Measurements from ENCODE around the gene UNC5A.

Gene UNC5A

GRCh38 chr5:176847148-176847547 is 36.8 kb downstream of the UNC5A start:
- no peak for DNase-seq

DNA sequence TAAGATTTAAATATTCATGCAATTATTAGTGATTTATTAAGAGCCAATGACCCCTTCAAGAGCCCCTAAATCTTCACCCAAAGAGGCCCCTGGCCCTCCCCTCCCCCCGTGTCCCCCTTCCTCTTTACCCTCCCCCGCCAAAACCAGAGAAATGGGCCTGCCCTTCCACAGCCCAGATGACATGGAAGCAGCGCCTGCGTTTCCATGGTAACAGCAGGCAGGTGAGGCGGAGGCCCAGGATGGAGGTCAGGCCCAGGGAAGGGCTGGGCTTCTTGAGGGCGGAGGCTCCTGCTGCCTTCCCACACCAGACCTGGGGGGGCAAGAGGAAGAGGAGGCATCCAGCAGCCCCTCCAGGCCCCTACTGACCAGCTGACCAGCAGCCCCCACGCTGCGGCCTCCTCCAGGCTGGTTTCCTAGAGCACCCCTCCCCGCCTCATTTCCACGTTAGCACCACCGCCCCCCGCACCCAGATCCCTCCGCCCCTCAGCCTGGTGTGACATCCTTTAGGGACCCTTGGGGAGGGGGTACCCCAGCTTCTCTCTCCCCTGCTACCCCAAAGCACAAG is 37.4 kb downstream of the UNC5A start:
- no peak for DNase-seq

DNA sequence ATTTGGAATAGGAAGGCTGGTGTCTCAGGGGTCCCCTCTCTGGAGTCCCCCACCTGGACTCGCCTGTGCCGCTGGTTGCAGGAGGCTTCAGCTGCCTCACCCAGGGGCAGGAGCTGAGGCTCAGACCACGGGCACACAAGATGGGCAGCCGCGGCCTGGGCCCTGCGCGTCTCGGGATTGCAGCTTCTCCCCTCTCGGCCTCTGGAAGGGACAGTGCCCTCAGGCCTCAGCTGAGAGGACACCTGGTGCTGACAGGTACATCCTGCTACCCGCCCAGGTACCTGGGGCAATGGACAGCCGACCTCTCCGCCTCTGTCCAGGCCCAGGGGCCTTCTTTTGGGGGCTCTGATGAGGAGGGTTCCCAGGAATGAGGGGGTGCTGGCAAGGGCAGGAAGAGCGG is 38.3 kb downstream of the UNC5A start:
- no peak for DNase-seq

- no peak for DNase-seq
These were observed 39.4 kb downstream of the UNC5A start for GRCh38 chr5:176849611-176850227.

DNA sequence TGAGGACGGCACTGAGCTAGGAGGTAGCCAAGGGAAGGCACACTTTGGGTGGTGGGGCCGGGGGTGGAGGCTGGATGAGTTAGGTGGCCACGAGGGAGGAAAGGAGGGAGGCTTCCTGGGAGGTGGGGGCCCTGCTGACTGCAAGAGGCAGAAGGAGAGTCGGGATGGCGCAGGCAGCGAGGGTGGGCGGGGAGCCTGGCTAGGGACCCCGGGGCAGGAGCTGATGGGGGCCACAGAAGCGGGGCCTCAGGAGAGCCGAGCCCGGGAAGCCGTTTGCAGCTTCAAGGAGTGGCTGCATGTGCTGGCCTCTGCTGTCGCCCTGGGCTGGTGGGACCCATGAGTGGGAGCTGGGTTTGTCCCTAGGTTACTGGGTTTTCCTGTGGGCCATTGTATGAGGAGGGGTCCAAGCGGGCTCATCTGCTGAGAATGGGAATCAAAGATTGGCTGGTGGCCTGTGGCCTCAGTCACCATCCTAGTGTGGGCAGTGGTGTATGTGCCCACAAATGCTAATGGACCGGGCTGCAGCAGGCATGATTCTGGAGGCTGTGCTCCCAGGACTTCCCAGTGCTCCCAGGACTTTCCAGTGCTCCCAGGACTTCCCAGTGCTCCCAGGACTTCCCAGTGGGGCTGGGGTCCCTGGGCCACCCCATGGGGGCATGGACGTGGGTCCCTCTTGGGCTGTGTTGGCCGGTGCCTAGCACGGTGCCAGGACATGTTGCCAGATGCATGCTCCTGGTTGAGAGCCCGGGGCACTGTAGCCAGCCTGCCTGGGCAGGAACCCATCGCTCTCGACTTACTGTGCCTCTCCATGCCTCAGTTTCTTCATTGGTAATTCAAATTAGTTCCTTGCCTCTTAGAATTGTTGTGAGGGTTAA is 40.2 kb downstream of the UNC5A start:
- DNase-seq: no peak

- no peak for DNase-seq
These were observed 41.0 kb downstream of the UNC5A start for GRCh38 chr5:176851380-176851779.

GRCh38 chr5:176851871-176852658 is 41.7 kb downstream of the UNC5A start:
- no peak for DNase-seq

DNA sequence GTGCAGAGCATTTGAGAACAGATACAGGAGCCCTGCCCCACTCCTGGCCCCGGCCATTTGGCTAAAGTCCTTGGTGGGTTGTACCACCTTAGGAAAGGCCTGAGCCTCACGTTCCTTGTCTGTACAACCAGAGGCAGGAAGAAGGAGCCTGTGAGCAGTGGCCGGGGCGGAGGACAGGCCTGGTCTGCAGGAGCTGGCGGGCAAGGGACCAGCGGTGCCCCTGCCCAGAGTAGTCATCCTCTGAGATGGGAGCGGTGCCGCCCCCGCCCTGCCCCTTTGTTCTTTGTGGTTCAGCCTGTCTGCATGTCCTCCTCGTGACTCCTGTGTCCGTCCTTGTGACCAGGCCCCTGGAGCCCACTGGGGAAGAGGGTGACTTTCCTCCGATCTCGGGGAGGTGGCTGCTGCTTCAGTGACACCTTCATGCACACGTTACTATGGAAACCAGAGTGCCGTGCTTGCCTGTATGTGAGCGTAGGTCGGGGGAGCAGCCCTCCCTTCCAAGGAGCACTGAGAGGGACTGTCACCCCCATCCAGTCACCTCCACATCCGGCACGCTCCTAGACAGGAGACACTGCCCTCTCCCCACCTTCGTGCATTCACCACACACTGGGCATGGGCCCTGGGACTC is 42.9 kb downstream of the UNC5A start:
- DNase-seq: no peak

GRCh38 chr5:176854164-176854563 is 43.8 kb downstream of the UNC5A start:
- DNase-seq: no peak

DNA sequence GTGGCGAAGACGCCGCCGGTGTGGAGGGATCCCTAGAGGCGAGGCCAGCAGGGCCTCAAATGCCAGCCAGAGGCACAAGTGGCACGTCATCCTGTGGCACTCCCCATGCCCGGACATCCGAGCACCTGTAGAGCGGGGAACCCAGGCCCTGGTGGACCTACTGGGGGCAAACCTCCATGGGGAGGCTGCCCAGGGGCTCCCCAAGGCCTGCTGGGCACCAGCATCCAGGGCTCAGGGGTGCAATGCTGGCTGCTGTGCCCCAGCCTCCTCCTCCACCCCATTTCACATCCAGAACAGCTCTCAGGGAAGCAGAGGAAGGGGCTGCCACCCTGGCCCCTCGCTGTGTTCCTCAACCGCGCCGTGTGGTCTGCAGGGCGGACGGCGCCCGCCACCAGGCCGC is 45.2 kb downstream of the UNC5A start:
- DNase-seq: no peak

DNA sequence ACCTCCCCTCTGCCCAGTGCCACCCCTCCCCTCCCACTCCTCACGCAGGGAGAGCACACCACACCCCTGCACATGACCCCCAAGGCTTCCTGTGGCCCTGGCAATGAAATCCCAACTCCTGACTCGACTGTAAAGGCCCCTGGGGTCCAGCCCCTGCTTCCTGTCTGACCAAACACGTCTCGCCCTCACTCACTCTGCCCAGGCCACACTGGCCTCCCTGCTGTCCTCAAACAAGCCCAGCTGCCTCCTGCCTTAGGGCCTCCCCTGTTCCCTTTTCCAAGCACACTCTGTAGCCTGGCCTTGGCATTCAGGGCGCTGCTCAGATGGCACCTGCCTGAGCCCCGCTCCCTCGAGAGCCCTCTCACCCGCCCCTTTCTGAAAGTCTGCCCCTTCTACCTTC is 46.4 kb downstream of the UNC5A start:
- DNase-seq: no peak

GRCh38 chr5:176857216-176857893 is 47.0 kb downstream of the UNC5A start:
- DNase-seq: no peak

GRCh38 chr5:176857894-176858273 is 47.5 kb downstream of the UNC5A start:
- no peak for DNase-seq

GRCh38 chr5:176859916-176860315 is 49.6 kb downstream of the UNC5A start:
- DNase-seq: no peak

DNA sequence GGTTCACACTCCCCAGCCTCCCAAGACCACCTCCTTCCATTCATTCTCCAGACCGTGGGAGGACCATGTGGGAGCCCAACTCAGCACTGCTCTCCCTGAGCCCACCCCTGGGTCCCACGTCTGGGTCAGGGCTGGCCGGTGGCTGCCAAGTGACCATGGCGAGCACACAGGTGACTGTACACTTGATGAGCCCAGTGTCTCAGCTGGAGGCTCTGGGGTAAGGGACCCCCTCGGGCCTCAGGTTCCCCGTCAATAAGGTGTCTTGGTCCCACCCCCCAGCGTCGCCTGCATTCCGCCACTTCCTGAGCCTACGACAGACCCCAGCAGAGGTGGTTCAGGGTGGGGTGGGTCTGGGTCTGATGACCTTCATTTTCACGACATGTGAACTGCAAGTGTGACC is 50.0 kb downstream of the UNC5A start:
- DNase-seq: no peak

- DNase-seq: no peak
These were observed 50.9 kb downstream of the UNC5A start for GRCh38 chr5:176861276-176861675.

DNA sequence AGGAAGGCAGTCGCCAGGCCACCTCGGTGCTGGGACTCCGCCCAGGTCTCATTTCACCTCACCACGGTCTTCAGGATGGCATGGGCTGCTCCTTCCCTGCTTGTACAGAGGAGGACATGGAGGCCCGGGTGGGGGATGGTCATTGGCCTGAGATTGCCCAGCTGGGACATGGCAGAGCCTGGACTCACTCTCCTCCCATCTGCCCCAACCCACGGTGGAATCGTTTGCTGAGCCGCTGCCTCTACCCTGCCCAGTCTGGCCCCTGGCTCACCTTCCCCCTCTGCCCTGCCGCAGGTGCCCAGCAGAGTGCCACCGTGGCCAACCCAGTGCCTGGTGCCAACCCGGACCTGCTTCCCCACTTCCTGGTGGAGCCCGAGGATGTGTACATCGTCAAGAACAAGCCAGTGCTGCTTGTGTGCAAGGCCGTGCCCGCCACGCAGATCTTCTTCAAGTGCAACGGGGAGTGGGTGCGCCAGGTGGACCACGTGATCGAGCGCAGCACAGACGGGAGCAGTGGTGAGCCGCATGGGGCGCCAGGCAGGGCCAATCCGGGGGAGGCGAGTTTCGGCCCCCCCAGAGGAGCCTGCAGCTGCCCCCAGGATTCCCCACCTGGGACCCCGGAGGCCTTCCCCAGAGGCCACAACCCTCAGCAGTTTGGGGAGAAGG is 52.1 kb downstream of the UNC5A start:
- no peak for DNase-seq

GRCh38 chr5:176863041-176863764 is 52.8 kb downstream of the UNC5A start:
- DNase-seq: no peak

DNA sequence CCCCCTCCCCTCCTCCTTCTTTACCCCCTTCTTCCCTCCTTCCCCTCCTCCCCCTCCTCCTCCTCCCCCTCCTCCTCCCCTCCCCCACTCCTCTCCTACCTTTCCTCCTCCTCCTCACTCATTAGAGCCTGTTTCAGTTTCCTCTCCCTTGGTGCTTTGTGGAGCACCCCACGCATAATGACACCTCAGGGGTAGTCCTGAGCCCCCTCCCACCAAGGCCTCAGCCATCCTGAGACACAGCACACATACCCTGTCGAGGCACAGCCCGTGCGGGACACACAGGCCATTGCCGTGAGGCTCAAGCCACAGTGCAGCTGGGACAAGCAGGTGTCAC is 53.4 kb downstream of the UNC5A start:
- DNase-seq: no peak

- no peak for DNase-seq
These were observed 54.4 kb downstream of the UNC5A start for GRCh38 chr5:176864755-176865154.

GRCh38 chr5:176865964-176866363 is 55.6 kb downstream of the UNC5A start:
- no peak for DNase-seq

Data from NCI-H2107 (cell line).